ENCODE measurements around the gene SIVA1.

The SIVA1 gene

GRCh38 chr14:104786726-104787675 is 34.1 kb downstream of the SIVA1 start:
- DNase-seq, result no peak

GRCh38 chr14:104787736-104788135 is 34.8 kb downstream of the SIVA1 start:
- DNase-seq, result no peak

- DNase-seq, result no peak
Measured at GRCh38 chr14:104788161-104788818, 35.3 kb downstream of the SIVA1 start.

- DNase-seq, result no peak
Measured at GRCh38 chr14:104788873-104789663, 36.1 kb downstream of the SIVA1 start.

GRCh38 chr14:104789752-104790743 is 37.1 kb downstream of the SIVA1 start:
- DNase-seq, result no peak

GRCh38 chr14:104791425-104791824 is 38.5 kb downstream of the SIVA1 start:
- DNase-seq, result no peak

GRCh38 chr14:104792101-104792884 is 39.3 kb downstream of the SIVA1 start:
- DNase-seq, result no peak

- DNase-seq, result no peak
Measured at GRCh38 chr14:104792945-104793702, 40.2 kb downstream of the SIVA1 start.

GRCh38 chr14:104793703-104793959 is 40.7 kb downstream of the SIVA1 start:
- no peak for DNase-seq

- peak; percentile 67 for DNase-seq
Measured at GRCh38 chr14:104794099-104794498, 41.2 kb downstream of the SIVA1 start.

GRCh38 chr14:104794631-104794992 is 41.7 kb downstream of the SIVA1 start:
- no peak for DNase-seq

GRCh38 chr14:104794993-104795780 is 42.2 kb downstream of the SIVA1 start, which contains the start of gene AKT1:
AKT1 (minus strand) TSS chr14:104795748; CDS start chr14:104792643, 3,105 bp downstream.
- peak; percentile 40 for DNase-seq

- peak; percentile 69 for DNase-seq
Measured at GRCh38 chr14:104795781-104796686, 43.1 kb downstream of the SIVA1 start.

GRCh38 chr14:104796687-104797081 is 43.7 kb downstream of the SIVA1 start:
- no peak for DNase-seq

- DNase-seq, result no peak
Measured at GRCh38 chr14:104797115-104798044, 44.4 kb downstream of the SIVA1 start.

GRCh38 chr14:104798300-104799243 is 45.6 kb downstream of the SIVA1 start:
- DNase-seq, result no peak
